ENCODE measurements around the gene YJEFN3. TPM values are rescaled to one million over a fixed set of nuclear protein-coding genes. Genes with fewer than 3 reads are reported as not detected.

Gene YJEFN3
- total RNA-seq, 1 experiment from 2014 or later: 16.6 TPM

DNA sequence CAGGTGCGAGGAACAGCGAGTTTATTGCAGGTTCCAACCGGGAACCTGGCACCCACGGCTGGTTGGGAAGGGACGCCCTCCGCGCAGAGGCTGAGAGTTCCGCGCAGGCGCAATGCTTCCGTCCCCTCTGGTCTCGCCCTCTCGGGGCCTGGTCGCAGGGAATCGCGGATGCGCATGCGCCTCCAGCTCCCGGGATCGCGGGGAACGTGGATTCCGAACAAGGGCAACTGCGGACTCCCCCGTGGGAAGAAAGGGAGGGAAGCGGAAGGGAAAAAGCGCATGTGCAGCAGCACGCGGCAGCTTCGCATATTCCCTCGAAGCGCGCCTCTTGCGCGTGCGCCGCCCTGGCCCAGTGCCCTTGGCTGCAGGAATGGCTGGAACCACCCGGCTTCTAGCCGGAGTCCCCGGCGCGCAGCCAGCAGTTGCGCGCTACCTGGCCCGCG lies 14.5 kb upstream of the YJEFN3 start:
- H3K14ac ChIP-seq (ENCODE audit: insufficient read depth, low read length): no peak overlapping the region; the same call in 1 of the 2 replicates
- no peak overlapping the region for H2AFZ ChIP-seq (ENCODE audit: low read length)
- no peaks in the 10 kb centered on the region for H3K27me3 ChIP-seq (ENCODE audit: insufficient read depth, low read length)
- Mint-ChIP-seq H3K27me3 (ENCODE audit: low read depth) (peaks cover 4% of the 10 kb centered on the region; the same call in 1 of the 2 replicates), H3K36me3 (ENCODE audit: insufficient read depth in 1 of 3, low read depth in 3 of 3) (peaks cover under 1 to 14% (median 3%) of the 10 kb centered on the region in 3 experiments; a peak in 6 of 7 replicates), H3K4me3 (no peak overlapping the region; a peak in 1 of 5 replicates), H3K27ac (no peak overlapping the region), H3K4me1 (peaks cover 3 to 13% of the 10 kb centered on the region in 2 experiments), H3K9me3 (no peaks in the 10 kb centered on the region)
- H3K9ac ChIP-seq (ENCODE audit: extremely low read depth, insufficient read length, low read length): no peak overlapping the region
- H3K23ac ChIP-seq (ENCODE audit: insufficient read length, low read depth, low read length): no peak overlapping the region
- WGBS (ENCODE audit: extremely low coverage, insufficient read length, low lambda C conversion rate): no CpG with 5 or more reads among the region's 46 CpGs
- H4K20me1 ChIP-seq (ENCODE audit: control insufficient read depth, insufficient read depth, insufficient read length): no peaks in the 10 kb centered on the region
- H3K56ac ChIP-seq (ENCODE audit: insufficient read length, low read depth, low read length): no peak overlapping the region
- H3K4me2 ChIP-seq (ENCODE audit: insufficient read depth, insufficient read length, low read length): no peak overlapping the region
- H3K27ac ChIP-seq (ENCODE audit: insufficient read length, low read depth, low read length): no peak overlapping the region
- no peak for TF ChIP-seq CTCF (conservative IDR thresholded peaks at IDR 0.05)
- H3T11ph ChIP-seq (ENCODE audit: low read length): no peak overlapping the region
- H2BK5ac ChIP-seq (ENCODE audit: insufficient read length, low read length): no peak overlapping the region
- peaks cover 3% of the 10 kb centered on the region for H3K79me1 ChIP-seq (ENCODE audit: insufficient read depth, low read depth, low read length, poor library complexity, severe bottlenecking)
- H3K9me3 ChIP-seq (ENCODE audit: control insufficient read depth, low read depth, low read length): no peaks in the 10 kb centered on the region
- no peak overlapping the region for H4K8ac ChIP-seq (replicated peaks; ENCODE audit: insufficient read length, low read depth, low read length)
- no peak overlapping the region for H2BK15ac ChIP-seq (ENCODE audit: low read depth, low read length)
- DNase-seq: no peak
- H3K18ac ChIP-seq (ENCODE audit: insufficient read length, low read depth, low read length): no peak overlapping the region
- H2AK5ac ChIP-seq (ENCODE audit: insufficient read length, low read length): no peak overlapping the region
- H2BK12ac ChIP-seq (ENCODE audit: insufficient read length, low read depth, low read length): no peak overlapping the region
- no peak overlapping the region for H4K91ac ChIP-seq (ENCODE audit: insufficient read length, low read depth, low read length)
- peaks cover 5% of the 10 kb centered on the region for H3K23me2 ChIP-seq (ENCODE audit: insufficient read length, low read depth, low read length, poor library complexity, severe bottlenecking)
- H4K5ac ChIP-seq (ENCODE audit: insufficient read length, low read depth, low read length): no peak overlapping the region
- H3K4ac ChIP-seq (ENCODE audit: low read depth, low read length): no peak overlapping the region
- no peak overlapping the region for H2BK120ac ChIP-seq (ENCODE audit: low read depth, low read length, poor library complexity, severe bottlenecking)
- H3K4me1 ChIP-seq (ENCODE audit: insufficient read depth, low read length): no peaks in the 10 kb centered on the region
- H3K79me2 ChIP-seq (ENCODE audit: insufficient read depth, low read length): peaks cover 8% of the 10 kb centered on the region; the same call in 1 of the 2 replicates
- H2BK20ac ChIP-seq (ENCODE audit: low read depth, low read length, poor library complexity, severe bottlenecking): no peak overlapping the region

Data from H9 (cell line).